Caki2 (cell line): ENCODE measurements around the gene DNAJC4. TPM values are rescaled to one million over a fixed set of nuclear protein-coding genes. Genes with fewer than 3 reads are reported as not detected.

Source experiments
- total RNA-seq: library from RNA; depleted of rRNA; stranded (reverse); fragments of >200 nt; shearing (Covaris generic); gene quantifications from 2 replicates; pipeline ENCODE4 v1.2.3, GENCODE V29; 2014; ENCODE audit warnings: low replicate concordance; rRNA removed

The DNAJC4 gene
- total RNA-seq, 1 experiment from 2014 or later = 30.3 TPM

Other genes starting within 250 kb of the DNAJC4 start
- 80.6 and 97.3 TPM in 2 replicates for gene OTUB1, start 244.1 kb upstream of the DNAJC4 start, total RNA-seq
- gene FLRT1, start 194.6 kb upstream of the DNAJC4 start, total RNA-seq = 0.03 and 0.37 TPM in 2 replicates
- gene MACROD1, start 64.4 kb upstream of the DNAJC4 start, total RNA-seq = 38.9 and 42.9 TPM in 2 replicates
- 134 and 157 TPM in 2 replicates for gene STIP1, start 44.4 kb upstream of the DNAJC4 start, total RNA-seq
- 0.64 TPM in 1 of 2 replicates, not detected in the other for gene FERMT3, start 23.8 kb upstream of the DNAJC4 start, total RNA-seq
- 39.1 and 72.3 TPM in 2 replicates for gene TRPT1, start 4.4 kb upstream of the DNAJC4 start, total RNA-seq
- gene NUDT22, start 4.3 kb upstream of the DNAJC4 start, total RNA-seq = 25.1 and 31.4 TPM in 2 replicates
- gene VEGFB, start 4.0 kb downstream of the DNAJC4 start, total RNA-seq = 52.8 and 66.2 TPM in 2 replicates
- gene FKBP2, start 10.5 kb downstream of the DNAJC4 start, total RNA-seq = 24.2 and 46.1 TPM in 2 replicates
- 413 and 431 TPM in 2 replicates for gene PPP1R14B, start 16.4 kb downstream of the DNAJC4 start, total RNA-seq
- 16.5 and 18.6 TPM in 2 replicates for gene PLCB3, start 21.0 kb downstream of the DNAJC4 start, total RNA-seq
- 122 and 141 TPM in 2 replicates for gene BAD, start 54.1 kb downstream of the DNAJC4 start, total RNA-seq
- gene GPR137, start 55.3 kb downstream of the DNAJC4 start, total RNA-seq = 9.6 and 31.9 TPM in 2 replicates
- not detected in 2 replicates for gene KCNK4, start 60.8 kb downstream of the DNAJC4 start, total RNA-seq
- not detected in 2 replicates for gene CATSPERZ, start 69.8 kb downstream of the DNAJC4 start, total RNA-seq
- gene ESRRA, start 75.0 kb downstream of the DNAJC4 start, total RNA-seq = 38.8 and 48.7 TPM in 2 replicates
- gene TRMT112, start 87.0 kb downstream of the DNAJC4 start, total RNA-seq = 494 and 562 TPM in 2 replicates
- 258 and 341 TPM in 2 replicates for gene PRDX5, start 87.6 kb downstream of the DNAJC4 start, total RNA-seq
- 1.3 and 4.9 TPM in 2 replicates for gene CCDC88B, start 109.7 kb downstream of the DNAJC4 start, total RNA-seq
- gene RPS6KA4, start 128.6 kb downstream of the DNAJC4 start, total RNA-seq = 39.0 and 59.4 TPM in 2 replicates